Stomach (tissue), 9 donors: ENCODE data around the gene ARID1B. TPM values are rescaled to one million over a fixed set of nuclear protein-coding genes. Genes with fewer than 3 reads are reported as not detected.

Experiments used
- DNase-seq, 2 donors: peaks; one replicate each; pipeline versions ENCODE4 v3.0.0 to v3.0.0-alpha.2; 2013 to 2019
- H3K27ac ChIP-seq, 5 donors: fragments of 200-600 bp in 4 of 5; sonication (generic) in 4 of 5; one replicate each; pipeline ENCODE4 v1.5.1; 2013 to 2019; ENCODE audit warnings: mild to moderate bottlenecking in 1 of 5, moderate library complexity in 1 of 5
- H3K27me3 ChIP-seq, 3 donors: fragments of 200-600 bp; sonication (generic); one replicate each; pipeline ENCODE4 v1.5.1; 2017 to 2019; ENCODE audit warnings: mixed run types in 1 of 3
- H3K36me3 ChIP-seq, 4 donors: fragments of 200-600 bp; sonication (generic); 1 replicate in 3 of 4; 2 replicates in 1 of 4; pipeline ENCODE4 v1.5.1; 2016 to 2019
- H3K4me1 ChIP-seq, 4 donors: fragments of 200-600 bp; sonication (generic); one replicate each; pipeline ENCODE4 v1.5.1; 2016 to 2019
- H3K4me3 ChIP-seq, 4 donors: fragments of 200-600 bp; sonication (generic) in 3 of 4; one replicate each; pipeline ENCODE4 v1.5.1; 2016 to 2019; ENCODE audit warnings: mild to moderate bottlenecking in 1 of 4
- H3K9me3 ChIP-seq, 4 donors: fragments of 200-600 bp; sonication (generic); one replicate each; pipeline ENCODE4 v1.5.1; 2016 to 2019
- CTCF ChIP-seq, 7 experiments: fragments of 450-650 bp in 4 of 7; fragments of 200-600 bp in 3 of 7; sonication (generic) in 3 of 7; IDR thresholded peaks; one replicate each; pipeline ENCODE4 v1.5.1; 2016 to 2019; ENCODE audit warnings: antibody characterized with exemption in 7 of 7, control low read depth in 2 of 7, mild to moderate bottlenecking in 1 of 7
- EP300 ChIP-seq: sonication (generic); formaldehyde crosslinking; IDR thresholded peaks from one replicate; pipeline ENCODE4 v1.6.1; 2017; ENCODE audit warnings: antibody characterized with exemption
- POLR2A ChIP-seq, 4 donors: fragments of 450-650 bp; IDR thresholded peaks; one replicate each; pipeline ENCODE4 v1.6.1; 2016; ENCODE audit warnings: antibody characterized with exemption in 4 of 4, control low read depth in 2 of 4, mild to moderate bottlenecking in 1 of 4, moderate library complexity in 1 of 4
- POLR2AphosphoS5 ChIP-seq, 3 donors: sonication (generic); formaldehyde crosslinking; IDR thresholded peaks; one replicate each; pipeline ENCODE4 v1.6.1; 2016; ENCODE audit warnings: antibody characterized with exemption in 3 of 3
- WGBS, 5 donors: extraction: QIAGEN DNeasy Blood & Tissue Kit in 3 of 5; methylation state at CpG; one replicate each; pipeline versions ENCODE4 v1.1.5 to v1.1.7; 2013 to 2018; 5-methylcytosine and 5-hydroxymethylcytosine counted together
- intact Hi-C: fragments of 100-400 bp; cut with DNase I; formaldehyde crosslinking; loops from one replicate; pipeline ENCODE4 v1.15.1; 2023; ENCODE audit warnings: low total_unique reads
- polyA plus RNA-seq, 3 donors: library from polyadenylated mRNA; stranded (reverse); fragments of 200-250 nt; gene quantifications; one replicate each; pipeline ENCODE4 v1.2.3, GENCODE V29; 2013
- total RNA-seq, 5 donors: library from RNA; depleted of rRNA; stranded (reverse); fragments of >200 nt; gene quantifications; one replicate each; pipeline versions ENCODE4 v1.1.0 to v1.2.3, GENCODE V29; 2014 to 2016
- donor health status: healthy with polysubstance abuse.
- donor health status: Bipolar disorder and iron deficiency.
- donor health status: healthy.

The ARID1B gene
- total and polyA plus RNA-seq, 8 donors = 8.8 to 183 (median 48.3) TPM

DNA sequence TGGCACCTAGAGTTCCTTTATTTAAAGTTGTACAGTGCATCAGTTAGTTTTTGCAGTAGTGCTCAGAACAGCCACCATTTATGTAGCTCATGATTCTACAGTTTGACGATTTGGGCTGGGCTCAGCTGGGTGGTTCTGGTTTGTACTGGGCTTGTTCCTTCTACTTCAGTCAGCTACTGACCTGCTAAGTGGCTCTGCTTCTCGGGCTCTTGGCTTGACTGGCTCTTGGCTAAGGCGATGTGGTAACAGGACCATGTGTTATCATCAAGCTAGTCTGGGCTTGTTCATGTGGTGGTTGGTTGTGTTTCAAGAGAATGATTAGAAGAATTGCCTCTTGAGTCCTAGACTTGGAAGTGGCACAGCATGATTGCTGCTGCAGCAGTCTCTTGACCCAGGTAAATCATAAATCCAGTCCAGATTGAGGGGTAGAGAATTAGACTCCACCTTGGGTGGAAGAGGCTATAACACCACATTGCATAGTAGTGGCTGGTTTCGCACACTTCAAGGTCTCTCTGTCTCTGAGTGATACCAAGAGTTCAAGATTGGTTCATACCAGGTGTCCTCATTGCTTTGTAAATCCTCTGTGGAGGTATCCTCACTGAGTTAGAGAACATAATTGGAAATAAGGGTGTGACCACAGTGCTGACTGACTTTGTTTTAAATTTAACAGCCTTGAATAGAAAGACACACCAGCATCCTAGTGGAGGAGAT lies 253.0 kb downstream of the ARID1B start:
- no peak for TF ChIP-seq POLR2AphosphoS5 (IDR thresholded peaks at IDR 0.05)
- no peak for TF ChIP-seq EP300
- no peak for TF ChIP-seq POLR2A (IDR thresholded peaks at IDR 0.05)
- no peak for TF ChIP-seq CTCF (IDR thresholded peaks at IDR 0.05)

GRCh38 chr6:157030755-157031154 lies 253.6 kb downstream of the ARID1B start:
- intact Hi-C loops = loop anchor here (10.0 kb wide), 1 partner anchor 154 kb away; no protein-coding TSS in a partner anchor
- H3K4me1 ChIP-seq = peaks cover 11 to 41% (median 24%) of the 10 kb centered on the region in 4 donors
- WGBS, 5 donors = 90 to 98% (median 95%) methylated on average over 10 of the region's 10 CpGs

More for the DNA sequence above, 253.0 kb downstream of the ARID1B start:
- 84 to 98% (median 97%) methylated on average over 4 of the region's 4 CpGs for WGBS, 5 donors
- peaks cover 0 to 5% (median 0%) of the 10 kb centered on the region in 4 donors for H3K9me3 ChIP-seq
- peaks cover 7 to 34% (median 21%) of the 10 kb centered on the region in 4 donors for H3K4me1 ChIP-seq
- H3K36me3 ChIP-seq = no peaks in the 10 kb centered on the region
- no peak for DNase-seq
- intact Hi-C loops = loop anchor here (10.0 kb wide), 2 partner anchors 155 to 245 kb away; no protein-coding TSS in a partner anchor
- no peaks in the 10 kb centered on the region for H3K27me3 ChIP-seq
- no peak overlapping the region for H3K27ac ChIP-seq
- H3K4me3 ChIP-seq = no peak overlapping the region

GRCh38 chr6:157032923-157033322 lies 255.7 kb downstream of the ARID1B start:
- intact Hi-C loops = loop anchor here (10.0 kb wide), 1 partner anchor 152 kb away; no protein-coding TSS in a partner anchor
- peaks cover 20 to 57% (median 38%) of the 10 kb centered on the region in 4 donors for H3K4me1 ChIP-seq
- TF ChIP-seq EP300 (no peak), POLR2A (IDR thresholded peaks at IDR 0.05) (no peak)
- no peaks in the 10 kb centered on the region for H3K36me3 ChIP-seq
- H3K27ac ChIP-seq = peak overlapping the region in 4 of 5 donors; percentile 39 to 80 (median 74)
- H3K9me3 ChIP-seq = no peaks in the 10 kb centered on the region
- WGBS, 5 donors = 50 to 61% (median 51%) methylated on average over 4 of the region's 4 CpGs
- no peak for DNase-seq
- H3K4me3 ChIP-seq = peak overlapping the region; percentile 30 to 42 (median 34)
- H3K27me3 ChIP-seq = no peaks in the 10 kb centered on the region

More at GRCh38 chr6:157030755-157031154, 253.6 kb downstream of the ARID1B start:
- H3K27ac ChIP-seq = no peak overlapping the region
- no peak overlapping the region for H3K4me3 ChIP-seq
- peaks cover 0 to 1% (median 0%) of the 10 kb centered on the region in 4 donors for H3K9me3 ChIP-seq
- H3K36me3 ChIP-seq = no peaks in the 10 kb centered on the region
- H3K27me3 ChIP-seq = no peaks in the 10 kb centered on the region
- no peak for TF ChIP-seq CTCF (IDR thresholded peaks at IDR 0.05)
- DNase-seq = no peak

DNA sequence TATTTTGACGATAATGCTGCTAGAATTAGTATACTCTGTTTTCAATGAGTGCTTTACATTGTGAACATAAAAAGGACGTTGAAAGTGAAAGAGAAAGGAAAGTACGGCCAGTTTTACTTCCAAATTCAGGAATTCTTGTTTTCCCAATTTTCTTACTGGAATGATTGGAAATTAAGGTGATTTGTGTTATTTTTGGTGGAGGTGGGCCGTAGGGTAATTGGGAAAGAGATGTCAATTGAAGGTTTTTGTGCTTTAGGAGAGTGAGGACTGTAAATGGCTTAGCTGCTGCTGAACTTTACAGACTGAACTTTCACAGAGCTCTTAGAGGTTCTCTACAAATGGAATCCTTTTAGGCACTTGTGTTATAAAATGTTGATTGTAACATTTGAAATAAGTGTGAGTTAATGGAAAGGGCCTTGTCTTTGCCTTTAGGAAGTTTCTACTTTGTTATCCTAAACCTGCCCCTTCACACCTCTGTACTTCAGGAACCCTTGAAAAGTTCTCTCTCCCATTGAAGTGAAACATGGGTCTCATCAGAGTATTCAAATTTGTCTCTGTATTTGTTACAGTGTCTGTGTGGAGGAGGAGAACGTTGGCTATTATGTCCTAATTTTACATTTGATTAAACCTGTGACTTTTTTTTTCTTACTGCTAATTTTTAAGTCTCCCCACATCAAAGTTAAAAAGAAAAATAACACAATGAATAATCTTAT lies 256.4 kb downstream of the ARID1B start:
- Histone ChIP-seq H3K4me3 (peak overlapping the region; percentile 30 to 42 (median 34)), H3K4me1 (peaks cover 20 to 57% (median 38%) of the 10 kb centered on the region in 4 donors), H3K27ac (peak overlapping the region in 4 of 5 donors; percentile 39 to 80 (median 74)), H3K36me3 (no peaks in the 10 kb centered on the region), H3K9me3 (no peaks in the 10 kb centered on the region), H3K27me3 (no peaks in the 10 kb centered on the region)
- WGBS, 5 donors = 0 to 5% (median 3%) methylated on average over 5 of the region's 5 CpGs
- intact Hi-C loops = loop anchor here (10.0 kb wide), 1 partner anchor 151 kb away; no protein-coding TSS in a partner anchor
- DNase-seq = peak in 1 of 2 donors; percentile 39
- TF ChIP-seq POLR2AphosphoS5 (IDR thresholded peaks at IDR 0.05) = no peak
- no peak for TF ChIP-seq CTCF (IDR thresholded peaks at IDR 0.05)
- TF ChIP-seq EP300 = no peak
- no peak for TF ChIP-seq POLR2A (IDR thresholded peaks at IDR 0.05)
